KOPT-K1 (cell line): Measurements from ENCODE around the gene PIRT.

Experiments used
- H3K27ac ChIP-seq: fragments of 200-600 bp; sonication (generic); 2 replicates; pipeline ENCODE4 v1.5.1; 2016; ENCODE audit warnings: antibody characterized with exemption, mild to moderate bottlenecking, low read depth, low read length; ENCODE audit not compliant: poor library complexity, severe bottlenecking
- H3K36me3 ChIP-seq: fragments of 200-600 bp; sonication (generic); 2 replicates; pipeline ENCODE4 v1.5.1; 2017; ENCODE audit warnings: antibody characterized with exemption, mild to moderate bottlenecking, low read length, moderate library complexity; ENCODE audit not compliant: insufficient read depth
- H3K9me3 ChIP-seq: fragments of 200-600 bp; sonication (generic); 2 replicates; pipeline ENCODE4 v1.5.1; 2017; ENCODE audit warnings: antibody characterized with exemption, low read length, mild to moderate bottlenecking; ENCODE audit not compliant: insufficient read depth, poor library complexity, severe bottlenecking

Gene PIRT

DNA sequence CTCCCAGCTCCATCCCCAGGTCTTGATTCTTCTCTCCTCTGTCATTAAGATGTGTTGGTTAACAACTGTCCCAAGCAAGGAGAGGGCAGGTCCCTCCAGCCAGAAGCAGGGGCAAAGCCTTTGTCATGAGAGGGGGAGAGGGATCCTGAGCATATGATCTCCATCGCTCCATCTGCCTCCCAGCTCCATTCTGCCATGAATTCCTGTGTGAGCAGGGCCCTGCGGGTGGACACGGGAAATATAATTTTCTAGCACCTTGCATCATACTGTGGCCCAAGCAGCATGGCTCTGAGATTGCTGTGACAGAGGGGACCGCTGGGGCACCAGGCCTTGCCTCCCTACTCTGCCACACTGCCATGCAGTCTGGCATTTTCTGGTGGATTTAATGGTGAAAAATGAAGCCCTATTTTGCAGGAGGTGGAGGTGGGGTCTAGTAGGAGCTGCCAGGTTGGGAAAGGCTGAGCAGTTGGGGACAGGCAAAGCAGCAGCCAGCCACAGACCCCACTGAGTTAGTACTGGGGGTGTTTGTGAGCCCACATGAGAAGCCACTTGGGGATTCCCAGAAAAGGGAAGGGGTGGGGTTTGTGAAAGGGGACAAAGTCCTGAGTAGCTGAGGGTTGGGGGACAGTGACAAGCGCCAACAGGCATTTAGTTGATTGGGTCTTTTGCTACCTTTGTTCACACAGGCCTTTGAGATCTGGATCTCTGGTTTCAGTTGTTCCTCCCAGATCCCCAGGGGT, 50.4 kb downstream of the PIRT start:
- Histone ChIP-seq H3K36me3 (no peaks in the 10 kb centered on the region), H3K9me3 (no peaks in the 10 kb centered on the region), H3K27ac (no peak overlapping the region)

DNA sequence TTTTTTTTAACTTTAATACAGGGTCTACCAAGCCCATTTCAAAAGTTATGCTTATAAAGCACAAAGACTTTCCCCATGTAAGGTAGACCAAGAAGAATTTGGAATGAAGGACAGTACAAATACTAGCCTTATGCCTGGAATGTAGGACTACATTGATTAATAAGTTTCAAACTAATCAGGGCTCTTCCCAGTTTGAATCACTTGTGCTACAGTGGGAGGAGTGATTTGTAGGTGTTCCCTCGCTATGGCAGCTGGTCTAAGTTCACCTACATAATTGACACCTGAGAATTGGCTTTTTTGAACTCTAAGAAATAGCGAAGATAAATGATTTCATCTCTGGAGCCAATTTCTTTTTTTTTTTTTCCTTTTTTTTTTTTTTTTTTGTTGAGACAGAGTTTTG, 52.6 kb downstream of the PIRT start:
- Histone ChIP-seq H3K27ac (no peak overlapping the region), H3K9me3 (no peaks in the 10 kb centered on the region), H3K36me3 (no peaks in the 10 kb centered on the region)

DNA sequence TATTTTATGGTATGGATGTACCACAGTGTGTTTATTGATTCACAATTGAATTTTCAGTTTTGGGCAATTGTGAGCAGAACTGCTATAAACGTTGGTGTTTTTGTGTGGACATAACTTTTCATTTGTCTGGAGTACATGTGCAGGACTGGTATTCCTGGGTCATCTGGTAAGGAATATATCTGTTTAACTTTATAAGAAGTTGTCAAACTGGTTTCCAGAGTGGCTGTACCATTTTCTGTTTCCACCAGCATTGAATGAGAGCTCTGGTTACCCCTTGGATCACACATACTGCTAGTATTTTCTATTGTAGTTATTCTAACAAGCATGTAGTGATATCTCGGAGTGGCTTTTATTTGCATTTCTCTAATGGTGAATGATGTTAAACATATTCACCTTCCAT, 58.3 kb downstream of the PIRT start:
- H3K27ac ChIP-seq = no peak overlapping the region
- H3K36me3 ChIP-seq = no peaks in the 10 kb centered on the region
- H3K9me3 ChIP-seq = peaks cover 5% of the 10 kb centered on the region

DNA sequence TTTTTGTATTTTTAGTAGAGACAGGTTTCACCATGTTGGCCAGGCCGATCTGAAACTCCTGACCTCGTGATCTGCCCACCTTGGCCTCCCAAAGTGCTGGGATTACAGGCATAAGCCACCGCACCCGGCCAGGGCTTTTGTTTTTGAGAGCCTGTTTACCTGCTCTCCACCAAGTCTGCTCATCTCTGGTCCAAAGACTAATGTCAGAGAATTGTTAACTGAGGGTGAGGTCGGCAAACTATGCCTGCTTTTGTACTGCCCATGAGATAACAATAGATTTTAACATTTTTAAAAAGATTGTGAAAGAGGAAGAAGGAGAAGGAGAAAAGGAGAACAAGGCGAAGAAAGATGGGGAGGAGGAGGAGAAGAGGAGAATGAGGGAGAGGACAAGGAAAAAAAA, 60.0 kb downstream of the PIRT start:
- H3K27ac ChIP-seq = no peak overlapping the region
- H3K36me3 ChIP-seq = no peaks in the 10 kb centered on the region
- peaks cover 5% of the 10 kb centered on the region for H3K9me3 ChIP-seq

DNA sequence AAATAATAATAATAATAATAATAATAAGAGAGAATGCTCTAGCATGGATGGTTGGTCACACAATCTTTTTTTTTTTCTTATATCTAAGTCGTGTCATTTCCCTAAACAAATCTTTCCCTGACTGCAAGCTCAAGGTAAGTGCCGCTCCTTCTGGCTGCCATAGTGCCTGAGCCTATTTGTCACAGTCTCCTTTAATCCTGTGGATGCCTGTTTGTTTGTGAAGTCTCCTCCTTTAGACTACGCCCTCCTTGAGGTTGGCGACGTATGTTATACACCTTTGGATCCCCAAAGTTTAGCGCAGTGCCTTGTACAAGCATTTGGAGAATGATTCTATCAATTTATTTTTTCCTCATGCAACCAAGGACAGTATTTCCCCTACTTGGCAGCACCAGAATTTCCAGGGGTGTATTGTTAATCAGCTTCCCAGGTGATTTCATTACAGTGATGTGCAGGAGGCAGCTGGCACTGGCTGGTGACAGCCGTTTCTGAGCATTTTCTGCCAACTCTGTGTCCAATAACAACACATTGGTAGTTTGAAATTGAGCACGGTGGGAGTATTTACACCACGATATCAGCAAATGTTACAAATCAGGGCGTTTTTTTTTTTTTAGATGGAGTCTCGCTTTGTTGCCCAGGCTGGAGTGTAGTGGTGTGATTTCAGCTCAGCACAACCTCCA, 60.6 kb downstream of the PIRT start:
- Histone ChIP-seq H3K9me3 (peaks cover 8% of the 10 kb centered on the region), H3K27ac (no peak overlapping the region), H3K36me3 (no peaks in the 10 kb centered on the region)

DNA sequence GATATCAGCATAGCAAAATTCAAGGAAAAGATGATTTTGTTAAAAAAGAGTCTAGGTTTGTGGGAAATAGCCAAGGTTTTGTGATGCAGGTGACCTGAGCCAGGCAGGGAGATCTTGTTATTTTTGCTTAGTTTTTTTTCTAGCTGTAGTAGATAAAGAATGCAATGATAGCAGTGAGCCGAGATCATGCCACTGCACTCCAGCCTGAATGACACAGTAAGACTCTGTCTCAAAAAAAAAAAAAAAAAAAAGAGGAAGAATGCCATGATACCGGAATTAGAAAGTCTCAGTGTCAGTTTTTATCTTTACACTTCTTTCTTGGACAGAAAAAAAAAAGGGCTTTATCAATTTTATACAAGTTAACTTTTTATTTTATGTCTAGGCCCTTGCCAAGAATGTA, 61.5 kb downstream of the PIRT start:
- H3K27ac ChIP-seq = no peak overlapping the region
- H3K36me3 ChIP-seq = no peaks in the 10 kb centered on the region
- peaks cover 15% of the 10 kb centered on the region for H3K9me3 ChIP-seq

DNA sequence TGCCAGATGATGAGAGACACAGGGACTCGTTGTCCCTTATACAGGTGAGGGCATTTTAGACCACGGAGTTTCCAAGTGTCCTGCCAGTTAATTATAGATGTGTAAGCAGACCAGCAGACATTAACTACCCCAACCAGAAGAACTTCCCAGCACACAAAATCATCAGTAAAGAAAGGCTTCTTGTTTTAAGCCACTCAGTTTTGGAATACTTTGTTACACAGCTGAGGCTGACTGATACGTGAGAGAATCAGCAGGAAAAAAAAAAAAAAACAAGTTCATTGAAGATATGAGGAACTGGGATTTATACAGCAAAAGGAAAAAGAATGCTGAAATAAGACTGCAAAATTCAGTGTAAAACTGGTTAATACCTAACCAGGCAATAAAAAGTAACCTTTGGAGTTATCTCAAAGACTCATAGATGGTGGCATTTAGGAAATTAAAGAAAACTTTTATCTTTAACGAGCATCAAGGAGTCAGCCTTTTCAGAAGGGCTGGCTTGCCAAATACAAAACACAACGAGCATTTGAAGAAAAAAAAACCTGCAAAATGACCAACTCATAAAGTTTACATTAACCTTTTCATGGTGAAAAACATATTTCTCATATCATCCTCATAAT, 62.0 kb downstream of the PIRT start:
- Histone ChIP-seq H3K9me3 (peaks cover 15% of the 10 kb centered on the region), H3K36me3 (no peaks in the 10 kb centered on the region), H3K27ac (no peak overlapping the region)

DNA sequence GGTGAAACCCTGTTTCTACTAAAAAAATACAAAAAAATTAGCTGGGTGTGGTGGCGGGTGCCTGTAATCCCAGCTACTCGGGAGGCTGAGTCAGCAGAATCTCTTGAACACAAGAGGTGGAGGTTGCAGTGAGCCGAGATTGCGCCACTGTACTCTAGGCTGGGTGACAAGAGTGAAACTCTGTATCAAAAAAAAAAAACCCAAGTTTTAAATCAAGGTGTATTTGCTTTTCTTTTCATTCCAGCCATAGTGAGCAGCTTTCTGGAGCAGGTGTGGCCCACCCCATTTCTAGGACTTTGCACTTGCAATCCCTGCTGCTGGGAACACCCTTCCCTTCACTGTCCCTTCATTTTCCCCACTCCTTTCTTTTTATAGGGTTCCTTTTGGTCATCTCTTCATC, 62.8 kb downstream of the PIRT start:
- Histone ChIP-seq H3K9me3 (peaks cover 15% of the 10 kb centered on the region), H3K36me3 (no peaks in the 10 kb centered on the region), H3K27ac (no peak overlapping the region)

DNA sequence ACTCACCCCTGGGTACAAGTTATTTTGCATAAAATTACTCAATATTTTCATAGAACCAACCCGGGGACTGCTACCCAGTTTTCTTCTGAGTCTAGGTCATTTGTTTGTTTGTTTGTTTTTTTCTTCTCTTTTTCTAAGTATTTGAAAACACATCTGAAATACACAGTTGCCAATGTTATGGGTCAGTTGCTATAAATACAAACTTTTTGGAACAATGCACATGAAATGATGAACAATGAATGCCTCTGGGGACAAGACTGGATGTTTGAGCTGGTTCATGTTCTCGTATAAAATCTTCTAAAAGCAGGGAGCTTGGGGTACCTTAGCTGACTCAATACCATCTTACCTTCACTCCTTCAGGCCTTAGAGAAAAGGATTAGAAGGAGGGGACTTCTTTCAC, 64.5 kb downstream of the PIRT start:
- no peak overlapping the region for H3K27ac ChIP-seq
- peaks cover 15% of the 10 kb centered on the region for H3K9me3 ChIP-seq
- no peaks in the 10 kb centered on the region for H3K36me3 ChIP-seq
